Naive B cell (primary cell): ENCODE measurements around the gene CDC42SE2. TPM values are rescaled to one million over a fixed set of nuclear protein-coding genes. Genes with fewer than 3 reads are reported as not detected.
"Not testable (repeated sequence)": the region's sequence is repeated elsewhere in the genome, so short reads cannot be mapped to it uniquely, and the experiment has no call there.

Source experiments
- ATAC-seq, 2 donors: fragments of 150-1000 bp; cut with Tn5 transposase; 2 replicates each; pipeline ENCODE4 v1.10.0; 2021; ENCODE audit warnings: low read depth in 2 of 2, mild to moderate bottlenecking in 2 of 2, moderate library complexity in 2 of 2
- DNase-seq: peaks from one replicate; pipeline ENCODE4 v3.0.0; 2022
- H3K27ac Mint-ChIP-seq, 6 donors: one replicate each; pipeline ENCODE4 v1.8.0; 2020 to 2022; ENCODE audit warnings: mild to moderate bottlenecking in 6 of 6, mixed read lengths in 6 of 6, moderate library complexity in 5 of 6, inconsistent platforms in 2 of 6
- H3K27me3 Mint-ChIP-seq, 3 donors: one replicate each; pipeline ENCODE4 v1.8.0; 2021 to 2022; ENCODE audit warnings: mixed read lengths in 3 of 3, mild to moderate bottlenecking in 1 of 3
- H3K36me3 Mint-ChIP-seq, 2 donors: one replicate each; pipeline ENCODE4 v1.8.0; 2020 to 2022; ENCODE audit warnings: mixed read lengths in 2 of 2, inconsistent platforms in 1 of 2, mild to moderate bottlenecking in 1 of 2
- H3K4me1 Mint-ChIP-seq, 3 donors: one replicate each; pipeline ENCODE4 v1.8.0; 2020 to 2022; ENCODE audit warnings: mixed read lengths in 3 of 3, inconsistent platforms in 1 of 3, mild to moderate bottlenecking in 1 of 3, moderate library complexity in 1 of 3
- H3K4me3 Mint-ChIP-seq, 8 donors: one replicate each; pipeline ENCODE4 v1.8.0; 2020 to 2022; ENCODE audit warnings: mild to moderate bottlenecking in 8 of 8, mixed read lengths in 8 of 8, moderate library complexity in 8 of 8, inconsistent platforms in 2 of 8
- H3K9me3 Mint-ChIP-seq, 7 donors: one replicate each; pipeline ENCODE4 v1.8.0; 2020 to 2022; ENCODE audit warnings: mixed read lengths in 7 of 7, mild to moderate bottlenecking in 5 of 7, inconsistent platforms in 2 of 7, moderate library complexity in 1 of 7
- polyA plus RNA-seq, 6 donors: library from polyadenylated mRNA; unstranded; fragments of 300-500 nt; fragmentation: Illumina TruSeq; gene quantifications; one replicate each; pipeline ENCODE4 v1.2.3, GENCODE V29; 2021; ENCODE audit warnings: low read depth in 6 of 6

The CDC42SE2 gene
- polyA plus RNA-seq, 6 donors from 2014 or later = 168 to 314 (median 243) TPM

DNA sequence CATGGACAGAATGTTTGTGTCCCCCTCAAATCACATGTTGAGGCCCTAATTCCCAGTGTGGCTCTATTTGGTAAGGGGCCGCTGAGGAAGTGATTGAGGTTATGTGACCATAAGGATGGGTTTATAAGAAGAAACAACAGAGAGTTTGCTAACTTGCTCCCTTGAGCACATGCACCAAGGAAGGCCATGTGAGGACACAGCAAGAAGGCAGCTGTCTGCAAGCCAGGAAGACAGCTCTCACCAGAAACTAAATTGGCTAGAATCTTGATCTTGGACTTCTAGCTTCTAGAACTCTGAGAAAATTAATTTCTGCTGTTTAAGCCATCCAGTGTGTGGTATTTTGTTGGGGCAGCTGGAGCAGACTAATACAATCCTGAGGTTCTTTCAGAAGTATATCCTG is 35.2 kb upstream of the CDC42SE2 start:
- DNase-seq (no peak), ATAC-seq (no peak)
- H3K4me3 Mint-ChIP-seq = peak overlapping the region in 1 of 8 donors; percentile 13
- no peaks in the 10 kb centered on the region for H3K36me3 Mint-ChIP-seq
- no peaks in the 10 kb centered on the region for H3K9me3 Mint-ChIP-seq
- H3K27ac Mint-ChIP-seq = peak overlapping the region in 4 of 6 donors; percentile 35 to 74 (median 52)
- peaks cover 15 to 32% (median 25%) of the 10 kb centered on the region in 3 donors for H3K4me1 Mint-ChIP-seq
- no peaks in the 10 kb centered on the region for H3K27me3 Mint-ChIP-seq

DNA sequence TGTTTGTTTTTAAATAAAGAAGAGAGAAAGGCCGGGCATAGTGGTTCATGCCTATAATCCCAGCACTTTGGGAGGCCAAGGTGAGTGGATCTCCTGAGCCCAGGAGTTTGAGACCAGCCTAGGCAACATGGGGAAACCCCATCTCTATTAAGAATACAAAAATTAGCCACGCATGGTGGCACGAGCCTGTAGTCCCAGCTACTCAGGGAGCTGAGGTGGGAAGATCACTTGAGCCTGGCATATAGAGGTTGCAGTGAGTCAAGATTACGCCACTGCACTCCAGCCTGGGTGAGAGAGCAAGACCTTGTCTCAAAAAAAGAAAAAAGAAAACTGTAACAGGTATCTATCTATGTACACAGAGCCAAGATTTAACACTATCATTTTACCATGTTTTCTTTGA is 34.2 kb upstream of the CDC42SE2 start:
- Mint-ChIP-seq H3K27ac (peak overlapping the region in 5 of 6 donors; percentile 73 to 92 (median 84)), H3K4me3 (peak overlapping the region in 4 of 8 donors; percentile 13 to 53 (median 38))

DNA sequence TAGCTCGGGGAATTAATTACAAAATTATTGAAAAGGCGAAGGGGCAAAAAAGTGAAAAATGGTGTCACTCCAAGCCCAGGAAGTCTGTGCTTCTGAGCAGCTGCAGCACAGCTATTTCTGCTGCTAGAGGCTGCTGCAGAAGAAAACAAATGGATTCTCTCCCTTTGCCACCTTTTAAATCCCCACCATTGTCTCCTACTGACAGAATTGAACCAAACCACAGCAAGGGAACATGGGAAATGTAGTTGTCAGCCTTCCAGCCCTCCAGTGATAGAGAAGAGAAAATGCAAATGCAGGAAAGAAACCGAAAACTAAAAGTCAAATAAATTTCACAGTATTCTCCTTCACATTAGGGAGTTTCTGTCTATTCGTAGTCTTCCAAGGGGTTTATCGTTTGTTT is 33.4 kb upstream of the CDC42SE2 start:
- ATAC-seq = peak; percentile 36 to 45
- H3K4me3 Mint-ChIP-seq = peak overlapping the region in 3 of 8 donors; percentile 4 to 38 (median 9)

More for the DNA sequence above, 34.2 kb upstream of the CDC42SE2 start:
- peak; percentile 47 to 65 for ATAC-seq
- Mint-ChIP-seq H3K4me1 (peaks cover 15 to 32% (median 25%) of the 10 kb centered on the region in 3 donors), H3K36me3 (peaks cover 0 to 4% of the 10 kb centered on the region in 2 donors), H3K9me3 (no peaks in the 10 kb centered on the region), H3K27me3 (no peaks in the 10 kb centered on the region)
- DNase-seq = no peak

DNA sequence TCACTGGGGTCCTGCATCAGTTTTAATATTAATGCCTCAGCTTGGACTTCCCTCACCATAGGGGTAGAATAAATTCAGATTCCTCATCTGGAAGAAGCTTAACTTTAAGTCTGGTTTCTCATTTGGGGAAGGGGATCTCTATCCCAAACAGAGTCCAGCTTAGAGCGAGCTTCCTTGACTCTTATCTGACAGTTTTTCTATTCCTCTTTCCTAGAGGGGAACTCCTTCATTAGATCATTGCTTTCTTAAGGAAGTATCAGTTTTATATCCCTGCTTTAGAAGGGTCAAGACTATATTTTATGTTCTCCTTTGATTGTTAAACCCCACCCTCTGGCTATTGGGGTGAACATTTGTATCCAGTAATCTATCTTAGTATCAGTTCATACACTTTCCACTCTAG is 24.2 kb upstream of the CDC42SE2 start:
- Mint-ChIP-seq H3K27me3 (no peaks in the 10 kb centered on the region), H3K4me1 (peaks cover under 1 to 16% (median 5%) of the 10 kb centered on the region in 3 donors), H3K36me3 (peaks cover 8 to 17% of the 10 kb centered on the region in 2 donors), H3K27ac (peak overlapping the region in 4 of 6 donors; percentile 21 to 48 (median 40)), H3K9me3 (no peaks in the 10 kb centered on the region), H3K4me3 (no peak overlapping the region)
- DNase-seq (no peak), ATAC-seq (no peak)

More for the DNA sequence above, 33.4 kb upstream of the CDC42SE2 start:
- H3K4me1 Mint-ChIP-seq = peaks cover 15 to 32% (median 25%) of the 10 kb centered on the region in 3 donors
- H3K36me3 Mint-ChIP-seq = peaks cover 0 to 4% of the 10 kb centered on the region in 2 donors
- H3K9me3 Mint-ChIP-seq = no peaks in the 10 kb centered on the region
- H3K27me3 Mint-ChIP-seq = no peaks in the 10 kb centered on the region
- DNase-seq = no peak
- peak overlapping the region; percentile 33 to 88 (median 78) for H3K27ac Mint-ChIP-seq

DNA sequence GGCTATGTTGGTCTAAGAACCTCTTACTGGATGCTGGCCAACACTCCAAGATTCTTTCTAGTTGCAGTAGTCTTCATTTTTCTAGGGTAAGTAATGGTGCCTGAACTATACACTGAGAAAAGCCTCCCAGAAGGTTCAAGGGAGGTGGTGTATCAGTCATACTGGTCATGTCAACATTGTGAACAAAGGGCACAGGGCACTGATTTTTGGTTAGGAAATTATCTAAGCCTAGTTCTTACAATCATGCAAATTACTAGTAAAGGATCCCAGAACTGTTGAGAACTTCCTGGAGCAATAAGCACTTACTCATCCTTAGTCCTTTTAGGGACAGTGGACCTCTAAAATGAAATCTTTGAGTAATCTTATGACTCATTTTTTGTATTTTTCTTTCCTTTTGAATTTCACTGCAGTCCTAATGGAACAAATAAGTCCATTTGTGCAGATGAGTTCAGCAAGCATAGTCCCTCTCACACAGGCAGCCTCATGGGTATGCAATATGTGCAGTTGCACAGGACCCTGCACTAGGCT is 21.1 kb upstream of the CDC42SE2 start:
- DNase-seq (no peak), ATAC-seq (no peak)
- Mint-ChIP-seq H3K4me3 (no peak overlapping the region), H3K4me1 (peaks cover 3 to 7% (median 7%) of the 10 kb centered on the region in 3 donors), H3K36me3 (peaks cover 8 to 24% of the 10 kb centered on the region in 2 donors), H3K27ac (peak overlapping the region in 1 of 6 donors; percentile 10), H3K9me3 (peaks cover 0 to 9% (median 2%) of the 10 kb centered on the region in 7 donors), H3K27me3 (no peaks in the 10 kb centered on the region)

DNA sequence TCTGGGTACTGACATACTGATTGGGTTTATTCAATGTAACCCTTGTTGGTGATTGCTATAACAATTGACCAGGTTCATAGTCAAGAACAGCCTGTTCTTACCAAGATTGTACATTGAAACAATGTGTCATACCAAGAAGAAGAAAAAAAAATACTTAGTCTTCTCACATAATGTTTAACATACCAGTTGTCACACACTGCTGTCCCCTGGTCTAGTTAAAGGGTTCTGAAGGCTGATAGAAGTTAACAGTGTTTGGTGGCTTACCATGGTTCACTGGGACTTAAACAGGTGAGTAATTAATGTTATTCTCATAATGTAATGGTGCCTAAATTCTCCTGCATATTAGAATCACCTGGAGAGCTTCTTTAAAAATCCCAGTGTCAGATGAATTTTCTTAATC is 18.5 kb upstream of the CDC42SE2 start:
- no peak for DNase-seq
- H3K27me3 Mint-ChIP-seq = no peaks in the 10 kb centered on the region
- ATAC-seq = no peak
- no peak overlapping the region for H3K4me3 Mint-ChIP-seq
- H3K4me1 Mint-ChIP-seq = peaks cover 17 to 20% (median 18%) of the 10 kb centered on the region in 3 donors
- peaks cover 8 to 17% of the 10 kb centered on the region in 2 donors for H3K36me3 Mint-ChIP-seq
- H3K9me3 Mint-ChIP-seq = peaks cover 0 to 9% (median 2%) of the 10 kb centered on the region in 7 donors
- peak overlapping the region in 3 of 6 donors; percentile 23 to 82 (median 39) for H3K27ac Mint-ChIP-seq

DNA sequence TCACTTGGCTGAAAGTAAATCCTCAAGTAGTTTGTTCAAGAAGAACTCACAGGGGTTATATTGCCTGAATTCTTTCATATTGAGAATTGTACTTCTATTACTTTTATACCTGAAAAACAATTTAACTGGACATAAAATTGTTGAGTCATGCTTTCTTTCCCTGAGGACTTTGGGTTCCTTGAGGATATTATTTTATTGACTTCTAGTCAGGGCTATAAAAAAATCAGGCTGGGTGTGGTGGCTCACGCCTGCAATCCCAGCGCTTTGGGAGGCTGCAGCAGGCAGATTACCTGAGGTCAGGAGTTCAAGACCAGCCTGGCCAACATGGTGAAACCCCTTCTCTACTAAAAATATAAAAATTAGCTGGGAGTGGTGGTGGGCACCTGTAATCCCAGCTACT is 17.9 kb upstream of the CDC42SE2 start:
- Mint-ChIP-seq H3K27me3 (no peaks in the 10 kb centered on the region), H3K27ac (peak overlapping the region in 3 of 6 donors; percentile 29 to 82 (median 39)), H3K4me3 (no peak overlapping the region), H3K4me1 (peaks cover 23 to 26% (median 23%) of the 10 kb centered on the region in 3 donors), H3K36me3 (peaks cover 8 to 17% of the 10 kb centered on the region in 2 donors), H3K9me3 (peaks cover 0 to 9% (median 2%) of the 10 kb centered on the region in 7 donors)
- ATAC-seq (no peak), DNase-seq (no peak)

DNA sequence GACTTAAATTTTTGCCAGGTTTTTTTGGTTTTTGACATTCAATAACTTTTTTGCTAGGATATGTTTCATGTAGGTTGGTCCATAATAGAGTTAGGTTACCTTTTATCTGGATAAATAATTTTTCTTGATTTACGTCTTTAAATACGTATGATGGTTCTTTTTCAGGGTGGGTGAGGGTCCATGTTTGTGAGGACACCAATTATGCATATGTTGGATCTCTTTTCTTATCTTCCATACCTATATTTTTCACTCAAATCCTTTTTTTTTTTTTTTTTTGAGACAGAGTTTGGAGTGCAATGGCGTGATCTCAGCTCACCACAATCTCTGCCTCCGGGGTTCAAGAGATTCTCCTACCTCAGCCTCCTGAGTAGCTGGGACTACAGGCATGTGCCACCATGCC is 17.3 kb upstream of the CDC42SE2 start:
- Mint-ChIP-seq H3K9me3 (peaks cover 0 to 9% (median 2%) of the 10 kb centered on the region in 7 donors), H3K27me3 (no peaks in the 10 kb centered on the region), H3K27ac (peak overlapping the region in 1 of 6 donors; percentile 70), H3K36me3 (peaks cover 4 to 14% of the 10 kb centered on the region in 2 donors), H3K4me1 (peaks cover 21 to 32% (median 28%) of the 10 kb centered on the region in 3 donors), H3K4me3 (no peak overlapping the region)
- ATAC-seq (no peak), DNase-seq (no peak)

DNA sequence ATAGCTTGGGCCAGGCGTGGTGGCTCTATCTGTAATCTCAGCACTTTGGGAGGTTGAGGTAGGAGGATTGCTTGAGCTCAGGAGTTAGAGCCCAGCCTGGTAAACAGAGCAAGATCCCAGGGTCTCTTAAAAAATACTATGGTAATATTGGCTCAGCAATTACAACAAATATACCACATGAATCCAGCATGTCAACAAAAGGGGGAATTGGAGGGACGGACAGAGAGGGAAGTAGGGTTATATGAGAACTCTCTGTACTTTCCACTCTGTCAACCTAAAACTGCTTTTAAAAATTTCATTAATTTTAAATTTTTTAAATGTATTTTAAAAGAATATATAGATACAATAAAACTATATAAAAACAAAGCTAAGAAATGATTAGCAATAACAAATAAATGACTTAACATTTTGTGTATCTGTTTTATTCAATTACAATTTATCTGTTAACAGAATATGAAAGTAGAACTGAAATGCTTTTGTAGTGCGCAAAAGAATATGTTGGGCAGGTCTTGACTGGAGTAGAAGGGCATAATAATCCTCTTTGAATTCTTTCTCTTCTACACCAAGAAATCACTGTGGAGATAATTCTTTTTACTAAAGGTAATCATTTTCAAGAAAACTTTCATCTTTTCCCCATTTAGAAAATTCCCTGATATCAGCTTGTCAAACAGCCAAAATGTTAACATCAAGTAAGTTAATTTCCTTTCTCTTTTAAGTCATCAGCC is 12.9 kb upstream of the CDC42SE2 start:
- no peak for ATAC-seq
- H3K4me3 Mint-ChIP-seq = peak overlapping the region in 5 of 8 donors; percentile 31 to 66 (median 59)
- no peaks in the 10 kb centered on the region for H3K27me3 Mint-ChIP-seq
- H3K9me3 Mint-ChIP-seq = peaks cover 0 to 7% (median 2%) of the 10 kb centered on the region in 7 donors
- H3K27ac Mint-ChIP-seq = peak overlapping the region; percentile 40 to 98 (median 83)
- DNase-seq = no peak
- H3K4me1 Mint-ChIP-seq = peaks cover 34 to 58% (median 41%) of the 10 kb centered on the region in 3 donors
- no peaks in the 10 kb centered on the region for H3K36me3 Mint-ChIP-seq

DNA sequence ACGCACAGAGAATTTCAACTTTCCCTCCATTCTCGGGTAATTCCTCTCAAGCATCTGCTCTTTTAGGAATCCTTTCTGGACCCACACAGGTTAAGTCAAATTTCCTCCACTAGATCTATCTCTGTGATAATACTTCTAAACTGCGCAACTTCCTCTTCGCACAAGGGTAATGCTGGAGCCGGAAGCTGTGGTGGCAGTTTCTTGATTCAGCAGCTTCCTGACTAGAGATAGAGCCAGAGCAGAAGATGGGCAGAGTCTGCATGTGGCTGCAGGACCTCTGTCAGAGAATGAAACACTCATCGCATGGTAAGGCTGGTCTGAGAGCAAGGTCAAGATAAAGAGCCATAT is 11.1 kb upstream of the CDC42SE2 start:
- Mint-ChIP-seq H3K27ac (peak overlapping the region; percentile 93 to 99 (median 96)), H3K36me3 (no peaks in the 10 kb centered on the region)
- peak; percentile 94 to 95 for ATAC-seq

DNA sequence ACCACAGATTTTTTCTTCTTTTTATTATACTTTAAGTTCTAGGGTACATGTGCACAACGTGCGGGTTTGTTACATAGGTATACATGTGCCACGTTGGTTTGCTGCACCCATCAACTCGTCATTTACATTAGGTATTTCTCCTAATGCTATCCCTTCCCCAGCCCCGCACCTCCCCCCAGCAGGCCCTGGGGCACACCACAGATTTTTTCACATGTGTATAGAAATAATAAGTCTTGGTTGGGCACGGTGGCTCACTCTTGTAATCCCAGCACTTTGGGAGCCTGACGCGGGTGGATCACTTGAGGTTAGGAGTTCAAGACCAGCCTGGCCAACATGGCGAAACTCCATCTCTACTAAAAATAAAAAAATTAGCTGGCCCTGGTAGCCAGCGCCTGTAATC is 9.8 kb upstream of the CDC42SE2 start:
- not testable (repeated sequence) for H3K9me3 Mint-ChIP-seq, H3K36me3 Mint-ChIP-seq, H3K27me3 Mint-ChIP-seq, ATAC-seq, DNase-seq
- peaks cover 58 to 78% (median 64%) of the 10 kb centered on the region in 3 donors for H3K4me1 Mint-ChIP-seq
- peak overlapping the region in 4 of 6 donors; percentile 24 to 95 (median 65) for H3K27ac Mint-ChIP-seq
- peak overlapping the region in 3 of 8 donors; percentile 10 to 77 (median 70) for H3K4me3 Mint-ChIP-seq

More for the DNA sequence above, 11.1 kb upstream of the CDC42SE2 start:
- peak; percentile 81 for DNase-seq
- peaks cover 0 to 2% (median 0%) of the 10 kb centered on the region in 7 donors for H3K9me3 Mint-ChIP-seq
- H3K4me3 Mint-ChIP-seq = peak overlapping the region; percentile 62 to 94 (median 88)
- no peaks in the 10 kb centered on the region for H3K27me3 Mint-ChIP-seq
- H3K4me1 Mint-ChIP-seq = peaks cover 48 to 75% (median 56%) of the 10 kb centered on the region in 3 donors

DNA sequence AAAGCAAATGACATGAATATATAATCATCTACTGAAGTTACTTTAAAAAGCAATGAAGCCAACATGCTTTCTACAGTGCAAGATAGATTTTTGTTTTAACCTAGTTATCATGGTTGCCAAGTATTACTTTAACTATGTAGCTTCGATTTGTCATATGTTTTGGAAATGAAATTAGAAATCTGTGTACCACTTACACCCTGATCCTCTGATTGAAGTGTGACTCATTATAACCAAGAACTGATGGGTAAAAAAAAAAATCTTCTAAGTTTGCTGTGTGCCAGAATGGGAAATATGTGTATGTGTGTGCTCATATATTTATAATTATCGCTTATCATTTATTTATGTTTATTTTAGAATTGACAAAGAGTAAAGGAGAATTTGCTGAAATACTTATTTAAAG is 9.1 kb upstream of the CDC42SE2 start:
- no peak overlapping the region for H3K27ac Mint-ChIP-seq
- peaks cover 0 to 2% (median 0%) of the 10 kb centered on the region in 7 donors for H3K9me3 Mint-ChIP-seq
- DNase-seq = no peak
- no peak for ATAC-seq
- peaks cover 57 to 77% (median 65%) of the 10 kb centered on the region in 3 donors for H3K4me1 Mint-ChIP-seq
- no peaks in the 10 kb centered on the region for H3K27me3 Mint-ChIP-seq
- no peaks in the 10 kb centered on the region for H3K36me3 Mint-ChIP-seq
- H3K4me3 Mint-ChIP-seq = peak overlapping the region in 1 of 8 donors; percentile 35

DNA sequence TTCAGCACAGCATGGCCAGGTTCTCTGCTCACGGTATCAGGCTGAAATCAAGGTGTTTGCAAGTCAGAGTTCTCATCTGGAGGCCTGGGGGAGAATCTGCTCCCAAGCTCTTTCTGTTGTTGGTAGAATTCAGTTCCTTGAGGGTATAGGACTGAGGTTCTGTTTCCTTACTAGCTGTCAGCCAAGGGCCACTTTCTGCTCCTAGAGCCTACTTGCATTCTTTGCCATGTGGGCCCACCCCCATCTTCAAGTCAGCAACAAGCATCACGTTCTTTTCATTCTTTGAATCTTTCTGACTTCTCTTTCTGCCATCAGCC is 7.4 kb upstream of the CDC42SE2 start:
- H3K27ac Mint-ChIP-seq = peak overlapping the region; percentile 31 to 94 (median 91)
- H3K4me1 Mint-ChIP-seq = peaks cover 46 to 63% (median 48%) of the 10 kb centered on the region in 3 donors
- H3K36me3 Mint-ChIP-seq = no peaks in the 10 kb centered on the region
- H3K4me3 Mint-ChIP-seq = peak overlapping the region in 4 of 8 donors; percentile 45 to 70 (median 65)
- DNase-seq (no peak), ATAC-seq (no peak)
- H3K27me3 Mint-ChIP-seq = no peaks in the 10 kb centered on the region
- H3K9me3 Mint-ChIP-seq = peaks cover 0 to 2% (median 0%) of the 10 kb centered on the region in 7 donors
